Measurements from ENCODE around the gene TNS3. TPM values are rescaled to one million over a fixed set of nuclear protein-coding genes. Genes with fewer than 3 reads are reported as not detected.

The TNS3 gene
- total and polyA plus RNA-seq, 2 experiments from 2014 or later = 2.7 to 5.7 TPM

GRCh38 chr7:47355684-47356083, 226.2 kb downstream of the TNS3 start:
- no peaks in the 10 kb centered on the region for H3K4me1 ChIP-seq (ENCODE audit: low read depth)
- H3K9me3 ChIP-seq (ENCODE audit: low read depth) = no peaks in the 10 kb centered on the region
- no peak for TF ChIP-seq CTCF (IDR thresholded peaks at IDR 0.05; ENCODE audit: low read depth, low read length)
- no peaks in the 10 kb centered on the region for H3K27me3 ChIP-seq
- no peak for DNase-seq (ENCODE audit: low read depth in 1 of 2, low spot score in 1 of 2)
- no peak overlapping the region for H3K27ac ChIP-seq
- H3K36me3 ChIP-seq = no peaks in the 10 kb centered on the region
- no peak overlapping the region for H3K4me3 ChIP-seq

- no peak overlapping the region for H3K4me3 ChIP-seq
- H3K4me1 ChIP-seq (ENCODE audit: low read depth) = no peaks in the 10 kb centered on the region
- H3K9me3 ChIP-seq (ENCODE audit: low read depth) = no peaks in the 10 kb centered on the region
- H3K27ac ChIP-seq = no peak overlapping the region
- no peaks in the 10 kb centered on the region for H3K36me3 ChIP-seq
- DNase-seq (ENCODE audit: low read depth in 1 of 2, low spot score in 1 of 2) = no peak
- no peaks in the 10 kb centered on the region for H3K27me3 ChIP-seq
- no peak for TF ChIP-seq CTCF (IDR thresholded peaks at IDR 0.05; ENCODE audit: low read depth, low read length)
Observed at GRCh38 chr7:47354831-47355541, 226.9 kb downstream of the TNS3 start.

GRCh38 chr7:47354071-47354470, 227.8 kb downstream of the TNS3 start:
- Histone ChIP-seq H3K4me1 (ENCODE audit: low read depth) (no peaks in the 10 kb centered on the region), H3K4me3 (no peak overlapping the region), H3K36me3 (no peaks in the 10 kb centered on the region), H3K9me3 (ENCODE audit: low read depth) (no peaks in the 10 kb centered on the region), H3K27ac (no peak overlapping the region), H3K27me3 (no peaks in the 10 kb centered on the region)
- no peak for DNase-seq (ENCODE audit: low read depth in 1 of 2, low spot score in 1 of 2)
- TF ChIP-seq CTCF (IDR thresholded peaks at IDR 0.05; ENCODE audit: low read depth, low read length) = no peak

- H3K4me3 ChIP-seq = no peak overlapping the region
- no peaks in the 10 kb centered on the region for H3K9me3 ChIP-seq (ENCODE audit: low read depth)
- no peaks in the 10 kb centered on the region for H3K36me3 ChIP-seq
- H3K27me3 ChIP-seq = no peaks in the 10 kb centered on the region
- H3K4me1 ChIP-seq (ENCODE audit: low read depth) = no peaks in the 10 kb centered on the region
- TF ChIP-seq CTCF (IDR thresholded peaks at IDR 0.05; ENCODE audit: low read depth, low read length) = no peak
- no peak for DNase-seq (ENCODE audit: low read depth in 1 of 2, low spot score in 1 of 2)
- H3K27ac ChIP-seq = no peak overlapping the region
Observed at GRCh38 chr7:47352394-47352968, 229.4 kb downstream of the TNS3 start.

DNA sequence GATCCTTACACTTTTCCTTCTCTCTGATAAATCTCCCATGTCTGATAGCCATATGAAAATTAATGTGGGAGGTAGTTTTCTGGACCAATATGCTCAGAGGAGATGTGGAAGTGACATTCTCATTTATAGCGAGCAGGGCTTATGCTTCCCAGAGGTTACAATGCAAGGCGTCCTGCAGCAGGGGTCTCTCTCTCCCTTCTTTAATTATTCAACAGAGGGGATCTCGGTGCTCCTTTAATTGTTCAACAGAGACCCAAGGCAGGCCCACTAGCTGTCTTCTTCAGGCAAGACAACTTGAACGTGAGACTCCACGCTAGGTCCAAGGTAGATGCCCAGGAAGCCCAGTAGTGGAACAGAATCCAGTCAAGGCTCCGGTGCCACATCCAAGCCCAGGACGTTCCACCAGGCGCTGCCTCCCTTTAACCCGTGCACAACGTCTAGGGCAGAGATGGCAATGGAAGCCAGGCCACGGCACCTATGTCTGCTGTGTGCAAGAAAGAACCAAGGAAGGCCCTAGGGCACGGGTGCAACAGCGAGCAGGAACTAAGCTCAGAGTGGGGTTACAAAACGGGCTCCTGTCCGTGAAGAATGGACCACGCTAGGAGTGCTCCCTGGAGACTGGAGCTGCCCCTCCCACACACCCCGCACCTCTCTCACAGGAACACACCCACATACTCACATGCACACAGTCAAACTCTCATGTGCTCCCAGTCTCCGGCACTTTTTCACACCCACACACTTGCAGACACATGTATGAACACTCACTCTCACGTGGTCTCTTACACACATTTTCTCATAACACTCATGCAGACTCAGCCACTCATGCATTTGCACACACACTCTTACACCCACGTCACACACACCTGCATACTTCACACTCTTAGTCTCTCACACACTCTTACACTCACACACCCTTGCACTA, 230.4 kb downstream of the TNS3 start:
- Histone ChIP-seq H3K36me3 (no peaks in the 10 kb centered on the region), H3K27me3 (no peaks in the 10 kb centered on the region), H3K4me1 (ENCODE audit: low read depth) (no peaks in the 10 kb centered on the region), H3K9me3 (ENCODE audit: low read depth) (no peaks in the 10 kb centered on the region), H3K4me3 (no peak overlapping the region), H3K27ac (no peak overlapping the region)
- TF ChIP-seq CTCF (IDR thresholded peaks at IDR 0.05; ENCODE audit: low read depth, low read length) = no peak
- DNase-seq (ENCODE audit: low read depth in 1 of 2, low spot score in 1 of 2) = no peak

Measured in cardiac muscle cell (in vitro differentiated cells and primary cell).